ENCODE measurements around the gene SLC46A1.

DNA sequence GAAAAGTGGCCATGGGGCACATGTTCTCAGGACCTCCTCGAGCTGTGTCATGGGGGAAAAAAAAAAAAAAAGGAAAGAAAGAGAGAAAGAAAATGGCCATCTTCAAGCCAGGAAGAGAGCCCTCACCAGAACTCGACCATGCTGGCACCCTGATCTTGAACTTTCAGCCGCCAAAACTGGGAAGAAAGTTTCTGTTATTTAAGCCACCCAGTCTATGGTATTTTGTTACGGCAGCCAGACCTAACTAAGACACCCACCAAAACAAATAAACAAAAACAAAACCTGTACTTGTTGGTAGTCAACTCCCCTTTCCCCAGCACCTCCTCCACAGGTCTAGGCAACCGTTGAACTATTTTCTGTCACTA, 41.4 kb upstream of the SLC46A1 start:
- TF ChIP-seq, protein P1, sequence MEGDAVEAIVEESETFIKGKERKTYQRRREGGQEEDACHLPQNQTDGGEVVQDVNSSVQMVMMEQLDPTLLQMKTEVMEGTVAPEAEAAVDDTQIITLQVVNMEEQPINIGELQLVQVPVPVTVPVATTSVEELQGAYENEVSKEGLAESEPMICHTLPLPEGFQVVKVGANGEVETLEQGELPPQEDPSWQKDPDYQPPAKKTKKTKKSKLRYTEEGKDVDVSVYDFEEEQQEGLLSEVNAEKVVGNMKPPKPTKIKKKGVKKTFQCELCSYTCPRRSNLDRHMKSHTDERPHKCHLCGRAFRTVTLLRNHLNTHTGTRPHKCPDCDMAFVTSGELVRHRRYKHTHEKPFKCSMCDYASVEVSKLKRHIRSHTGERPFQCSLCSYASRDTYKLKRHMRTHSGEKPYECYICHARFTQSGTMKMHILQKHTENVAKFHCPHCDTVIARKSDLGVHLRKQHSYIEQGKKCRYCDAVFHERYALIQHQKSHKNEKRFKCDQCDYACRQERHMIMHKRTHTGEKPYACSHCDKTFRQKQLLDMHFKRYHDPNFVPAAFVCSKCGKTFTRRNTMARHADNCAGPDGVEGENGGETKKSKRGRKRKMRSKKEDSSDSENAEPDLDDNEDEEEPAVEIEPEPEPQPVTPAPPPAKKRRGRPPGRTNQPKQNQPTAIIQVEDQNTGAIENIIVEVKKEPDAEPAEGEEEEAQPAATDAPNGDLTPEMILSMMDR (IDR thresholded peaks at IDR 0.05), result no peak
- TF ChIP-seq POLR2A (IDR thresholded peaks at IDR 0.05), result no peak
